NCI-H524 (cell line): Measurements from ENCODE around the gene INF2.

Experiments used
- DNase-seq, 2 experiments: peaks; one replicate each; lab custom pipeline; 2025; lab: John Stamatoyannopoulos, UW

INF2 gene

GRCh38 chr14:104702673-104703072, 13.3 kb downstream of the INF2 start:
- no peak for DNase-seq

DNA sequence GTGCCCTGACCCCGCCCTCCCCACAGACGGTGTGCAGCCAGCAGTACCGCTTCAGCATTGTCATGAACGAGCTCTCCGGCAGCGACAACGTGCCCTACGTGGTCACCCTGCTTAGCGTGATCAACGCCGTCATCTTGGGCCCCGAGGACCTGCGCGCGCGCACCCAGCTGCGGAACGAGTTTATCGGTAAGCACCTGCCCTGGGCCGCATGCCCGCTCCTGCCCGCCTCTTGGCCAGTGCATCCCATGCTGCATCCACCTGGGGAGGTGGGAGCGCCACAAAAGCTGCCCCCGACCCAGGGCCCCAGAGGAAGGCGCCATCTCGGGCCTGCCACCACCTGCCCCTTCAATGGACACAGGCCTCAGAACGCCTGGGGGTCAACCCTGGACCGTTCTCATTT, 13.9 kb downstream of the INF2 start:
- no peak for DNase-seq

GRCh38 chr14:104704252-104704651, 14.8 kb downstream of the INF2 start:
- no peak for DNase-seq

- no peak for DNase-seq
These were observed 16.1 kb downstream of the INF2 start for GRCh38 chr14:104705340-104706047.

DNA sequence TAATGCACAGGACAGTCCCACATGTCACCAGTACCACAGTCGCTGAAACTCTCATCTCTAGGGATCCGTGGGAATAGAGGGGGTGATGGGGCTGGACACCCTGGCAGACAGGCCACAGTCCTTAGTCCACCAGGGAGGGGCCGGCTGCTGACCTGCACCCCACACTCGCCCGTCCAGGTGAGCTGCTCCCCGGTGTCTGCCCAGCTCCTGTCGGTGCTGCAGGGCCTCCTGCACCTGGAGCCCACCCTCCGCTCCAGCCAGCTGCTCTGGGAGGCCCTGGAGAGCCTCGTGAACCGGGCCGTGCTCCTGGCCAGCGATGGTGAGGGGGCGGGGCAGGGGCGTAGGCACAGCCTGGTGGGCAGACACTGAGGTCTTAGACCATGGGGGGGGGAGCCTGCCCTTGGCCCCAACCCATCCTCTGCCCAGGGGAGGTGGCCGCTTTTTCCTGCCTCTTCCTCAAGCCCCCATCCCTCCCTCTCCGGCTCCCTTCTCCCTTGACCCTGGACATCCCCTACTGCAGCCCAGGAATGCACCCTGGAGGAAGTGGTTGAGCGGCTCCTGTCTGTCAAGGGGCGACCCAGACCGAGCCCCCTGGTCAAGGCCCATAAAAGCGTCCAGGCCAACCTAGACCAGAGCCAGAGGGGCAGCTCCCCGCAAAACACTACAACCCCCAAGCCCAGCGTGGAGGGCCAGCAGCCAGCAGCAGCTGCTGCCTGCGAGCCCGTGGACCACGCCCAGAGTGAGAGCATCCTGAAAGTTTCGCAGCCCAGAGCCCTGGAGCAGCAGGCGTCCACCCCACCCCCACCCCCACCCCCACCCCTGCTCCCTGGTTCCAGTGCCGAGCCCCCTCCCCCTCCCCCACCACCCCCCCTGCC, 17.6 kb downstream of the INF2 start:
- no peak for DNase-seq

- DNase-seq, result no peak
These were observed 18.5 kb downstream of the INF2 start for GRCh38 chr14:104707608-104708595.

- DNase-seq, result peak in 1 of 2 experiments; percentile 66
These were observed 19.3 kb downstream of the INF2 start for GRCh38 chr14:104708606-104709268.

DNA sequence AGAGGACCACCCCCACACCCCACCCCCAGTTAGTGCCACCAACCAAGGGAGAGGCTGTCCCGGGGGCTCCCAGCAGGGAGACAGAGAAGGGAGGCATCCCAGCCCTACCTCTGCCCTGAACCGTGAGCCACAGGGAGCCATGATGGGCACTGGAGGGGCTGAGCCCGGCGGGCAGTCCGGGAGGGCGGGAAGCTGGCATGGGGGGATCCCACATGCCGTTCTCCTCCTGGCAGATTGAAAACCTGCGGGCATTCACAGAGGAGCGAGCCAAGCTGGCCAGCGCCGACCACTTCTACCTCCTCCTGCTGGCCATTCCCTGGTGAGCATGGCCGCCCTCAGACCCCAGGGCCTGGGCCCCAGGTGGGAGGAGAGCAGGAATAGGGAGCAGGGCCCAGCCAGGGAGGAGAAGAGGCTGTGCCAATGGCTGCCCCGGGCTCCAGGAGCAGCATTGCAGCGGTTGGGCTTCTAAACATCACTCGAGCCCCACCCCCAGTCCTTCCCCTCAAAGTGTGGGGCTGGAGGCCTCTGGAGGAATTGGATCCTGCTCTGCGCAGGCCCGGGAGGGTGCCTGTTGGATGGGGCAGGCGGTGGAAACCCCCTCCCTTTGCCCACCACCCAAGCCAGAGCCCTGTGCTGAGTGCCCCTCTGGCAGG, 20.1 kb downstream of the INF2 start:
- no peak for DNase-seq

GRCh38 chr14:104710071-104710735, 20.8 kb downstream of the INF2 start:
- DNase-seq, result no peak

- DNase-seq, result no peak
These were observed 23.7 kb downstream of the INF2 start for GRCh38 chr14:104712881-104713734.

- no peak for DNase-seq
These were observed 24.6 kb downstream of the INF2 start for GRCh38 chr14:104714066-104714465.

DNA sequence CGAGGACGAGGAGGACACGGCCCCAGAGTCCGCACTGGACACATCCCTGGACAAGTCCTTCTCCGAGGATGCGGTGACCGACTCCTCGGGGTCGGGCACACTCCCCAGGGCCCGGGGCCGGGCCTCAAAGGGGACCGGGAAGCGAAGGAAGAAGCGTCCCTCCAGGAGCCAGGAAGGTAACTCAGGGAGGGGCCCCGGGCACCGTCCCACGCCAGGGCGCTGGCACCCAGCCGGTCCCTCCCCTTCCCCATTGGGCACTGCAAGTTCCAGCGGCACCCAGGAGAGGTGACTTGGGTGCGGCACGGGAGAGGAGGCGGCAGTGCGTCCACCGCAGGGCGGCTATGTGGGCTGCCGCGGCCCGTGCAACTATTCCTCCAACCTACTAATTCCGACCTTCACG, 25.3 kb downstream of the INF2 start:
- DNase-seq, result no peak

DNA sequence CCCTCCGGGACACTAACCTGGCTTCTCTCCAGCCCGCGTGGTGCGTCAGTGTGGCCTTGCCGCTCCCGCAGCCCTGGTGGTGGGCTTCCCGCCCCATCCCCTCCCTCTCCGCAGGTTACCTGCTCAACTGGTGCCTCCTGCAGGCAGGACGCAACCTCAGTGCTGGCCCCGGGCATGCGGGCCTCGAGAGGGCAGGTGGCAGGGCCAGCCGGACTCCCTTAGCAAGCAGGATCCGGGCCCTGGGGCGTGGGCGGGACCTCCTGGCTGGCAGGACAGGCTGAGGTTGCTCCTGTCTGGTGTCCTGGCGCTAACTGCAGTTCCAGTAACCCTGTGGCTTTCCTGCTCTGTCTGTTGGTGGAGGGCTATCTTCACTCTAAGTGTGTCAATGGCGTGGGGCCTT, 26.0 kb downstream of the INF2 start:
- DNase-seq, result no peak

DNA sequence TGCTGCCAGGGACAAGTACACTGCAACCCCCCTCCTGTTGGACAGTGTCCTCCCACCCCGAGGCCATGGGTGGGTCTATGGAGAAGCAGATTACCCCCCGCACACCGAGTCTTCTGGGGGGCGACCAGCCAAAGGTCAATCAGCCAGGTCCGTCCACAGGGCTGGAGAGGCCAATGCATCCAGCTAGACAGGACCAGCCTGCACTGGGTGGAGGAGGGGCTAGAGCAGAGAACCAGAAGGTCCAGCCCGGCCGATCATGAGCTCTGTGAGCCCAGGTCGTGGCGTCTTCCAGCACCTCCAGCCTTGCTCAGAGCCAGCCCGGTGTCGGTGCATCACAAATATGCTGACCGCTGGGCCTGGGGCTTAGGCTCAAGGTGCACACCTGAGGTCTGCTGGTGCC, 26.5 kb downstream of the INF2 start:
- no peak for DNase-seq

DNA sequence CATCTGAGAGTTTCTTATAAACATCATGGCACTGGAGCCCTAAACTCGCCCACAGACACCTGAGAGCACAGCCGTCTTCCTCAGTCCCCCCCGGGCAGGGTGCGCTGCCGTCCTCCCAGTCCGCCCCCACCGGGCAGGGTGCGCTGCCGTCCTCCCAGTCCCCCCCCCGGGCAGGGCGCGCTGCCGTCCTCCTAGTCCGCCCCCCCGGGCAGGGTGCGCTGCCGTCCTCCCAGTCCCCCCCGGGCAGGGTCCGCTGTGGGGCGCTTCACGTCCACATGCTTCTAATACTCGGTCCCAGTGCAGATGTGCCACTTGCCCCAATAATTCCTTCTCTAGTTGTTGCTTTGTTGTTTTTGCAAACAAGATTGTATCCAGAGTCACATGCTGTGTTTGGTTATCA, 27.7 kb downstream of the INF2 start:
- no peak for DNase-seq

GRCh38 chr14:104717646-104718045, 28.2 kb downstream of the INF2 start:
- no peak for DNase-seq

DNA sequence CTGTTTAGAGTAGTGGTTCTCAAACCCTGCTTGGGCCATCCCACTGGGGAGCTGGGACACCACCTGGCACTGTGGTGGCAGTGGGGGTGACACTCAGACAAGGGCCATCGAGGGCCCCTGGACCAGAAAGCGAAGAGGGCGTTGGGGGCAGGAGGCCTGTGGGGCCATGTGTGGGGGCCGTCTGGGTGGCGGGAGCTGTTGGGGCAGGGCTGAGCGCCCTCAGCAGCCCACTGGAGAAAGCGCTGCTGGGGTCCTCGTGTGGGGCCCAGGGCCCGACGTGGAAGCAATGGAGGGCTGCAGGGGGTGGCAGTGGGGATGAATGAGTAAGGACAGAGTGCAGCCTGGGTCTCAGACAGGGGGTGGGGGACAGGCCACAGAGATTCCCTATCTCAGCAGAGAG, 28.7 kb downstream of the INF2 start:
- no peak for DNase-seq

DNA sequence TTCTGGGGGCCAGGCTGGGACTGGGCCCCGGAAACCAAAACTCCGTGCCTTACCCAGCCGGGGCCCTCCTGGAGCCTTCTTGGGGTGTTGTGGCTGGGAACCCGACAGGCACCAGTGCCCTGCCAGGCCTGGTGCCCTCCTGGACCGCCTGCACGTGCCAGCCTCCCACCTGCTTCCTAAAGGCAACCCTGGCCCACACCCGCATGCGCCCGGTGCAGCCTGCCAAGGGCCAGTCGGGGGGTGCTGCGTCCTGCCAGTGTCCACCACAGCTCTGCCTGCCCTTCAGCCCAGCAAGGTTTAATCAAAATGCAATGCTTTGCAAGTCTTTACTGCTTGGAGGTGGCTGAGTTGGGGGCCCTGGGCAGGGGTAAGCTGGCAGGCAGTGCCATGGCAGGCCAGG, 29.5 kb downstream of the INF2 start:
- no peak for DNase-seq

DNA sequence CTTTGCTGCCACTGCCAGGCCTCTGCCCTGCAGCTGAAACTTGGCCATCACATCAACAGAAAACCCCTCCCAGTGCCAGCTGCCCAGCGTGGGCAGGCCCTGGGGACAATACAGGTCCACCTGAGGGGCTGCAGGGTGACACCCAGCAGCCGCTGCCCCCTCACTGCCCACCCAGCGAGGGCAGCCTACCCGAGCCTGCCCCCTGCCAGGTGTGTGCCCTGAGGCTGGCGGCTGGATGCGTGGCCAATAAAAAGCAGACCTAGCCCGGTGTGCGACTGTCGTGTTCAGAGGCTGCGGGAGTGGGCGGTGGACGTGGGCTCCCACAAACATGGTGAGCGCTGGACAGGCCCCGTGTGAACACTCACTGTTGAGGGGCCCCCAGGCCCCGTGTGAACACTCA, 29.9 kb downstream of the INF2 start:
- no peak for DNase-seq
